ENCODE data around the gene SOWAHA.

SOWAHA gene

DNA sequence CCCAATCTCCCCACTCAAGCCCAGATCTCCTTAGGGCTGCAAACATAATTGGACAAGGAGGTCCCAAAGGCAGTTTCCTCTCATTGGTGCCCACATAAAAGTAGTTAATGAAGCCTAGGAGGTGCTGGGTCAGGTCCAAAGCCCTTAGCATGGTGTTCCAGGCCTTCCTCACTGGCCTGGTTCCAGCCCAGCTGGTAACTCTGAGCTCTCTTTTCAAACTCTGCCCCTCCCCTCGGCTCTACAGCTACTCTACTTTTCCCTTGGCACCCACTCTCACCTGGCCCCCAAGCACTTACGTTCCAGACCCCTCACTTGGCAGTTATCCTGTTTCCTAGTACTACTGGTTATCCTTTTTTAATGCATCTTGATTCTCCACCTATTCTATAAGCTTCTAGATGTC lies 46.0 kb upstream of the SOWAHA start:
- no peak for DNase-seq (ENCODE audit: low read depth)
- no peak overlapping the region for H3K4me3 ChIP-seq (ENCODE audit: control insufficient read depth, low read depth, low read length)
- TF ChIP-seq, protein P1, sequence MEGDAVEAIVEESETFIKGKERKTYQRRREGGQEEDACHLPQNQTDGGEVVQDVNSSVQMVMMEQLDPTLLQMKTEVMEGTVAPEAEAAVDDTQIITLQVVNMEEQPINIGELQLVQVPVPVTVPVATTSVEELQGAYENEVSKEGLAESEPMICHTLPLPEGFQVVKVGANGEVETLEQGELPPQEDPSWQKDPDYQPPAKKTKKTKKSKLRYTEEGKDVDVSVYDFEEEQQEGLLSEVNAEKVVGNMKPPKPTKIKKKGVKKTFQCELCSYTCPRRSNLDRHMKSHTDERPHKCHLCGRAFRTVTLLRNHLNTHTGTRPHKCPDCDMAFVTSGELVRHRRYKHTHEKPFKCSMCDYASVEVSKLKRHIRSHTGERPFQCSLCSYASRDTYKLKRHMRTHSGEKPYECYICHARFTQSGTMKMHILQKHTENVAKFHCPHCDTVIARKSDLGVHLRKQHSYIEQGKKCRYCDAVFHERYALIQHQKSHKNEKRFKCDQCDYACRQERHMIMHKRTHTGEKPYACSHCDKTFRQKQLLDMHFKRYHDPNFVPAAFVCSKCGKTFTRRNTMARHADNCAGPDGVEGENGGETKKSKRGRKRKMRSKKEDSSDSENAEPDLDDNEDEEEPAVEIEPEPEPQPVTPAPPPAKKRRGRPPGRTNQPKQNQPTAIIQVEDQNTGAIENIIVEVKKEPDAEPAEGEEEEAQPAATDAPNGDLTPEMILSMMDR (IDR thresholded peaks at IDR 0.05; ENCODE audit: control insufficient read depth, insufficient read depth, low read depth, low read length, missing control alignments) = no peak

DNA sequence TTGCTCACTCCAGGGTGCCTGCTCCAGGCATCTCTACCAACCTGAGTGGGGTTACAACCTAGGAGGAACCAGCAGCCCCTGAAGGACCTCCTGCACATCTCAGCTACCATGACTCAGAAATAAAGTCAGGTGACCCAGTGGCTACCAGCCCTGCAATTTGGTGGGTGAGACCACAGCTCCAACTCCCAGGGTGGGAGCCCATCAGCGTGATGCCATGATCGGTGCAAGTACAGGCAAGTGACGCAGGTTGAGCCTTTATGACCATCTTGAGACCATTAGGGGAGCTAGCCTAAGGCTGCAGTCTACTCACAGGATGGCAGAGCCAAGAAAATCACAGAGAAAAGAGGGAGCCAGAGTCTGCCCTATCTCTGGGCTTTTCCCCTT lies 44.6 kb upstream of the SOWAHA start:
- DNase-seq (ENCODE audit: low read depth) = no peak
- H3K4me3 ChIP-seq (ENCODE audit: control insufficient read depth, low read depth, low read length) = no peak overlapping the region
- TF ChIP-seq, protein P1 (IDR thresholded peaks at IDR 0.05; ENCODE audit: control insufficient read depth, insufficient read depth, low read depth, low read length, missing control alignments) = no peak

DNA sequence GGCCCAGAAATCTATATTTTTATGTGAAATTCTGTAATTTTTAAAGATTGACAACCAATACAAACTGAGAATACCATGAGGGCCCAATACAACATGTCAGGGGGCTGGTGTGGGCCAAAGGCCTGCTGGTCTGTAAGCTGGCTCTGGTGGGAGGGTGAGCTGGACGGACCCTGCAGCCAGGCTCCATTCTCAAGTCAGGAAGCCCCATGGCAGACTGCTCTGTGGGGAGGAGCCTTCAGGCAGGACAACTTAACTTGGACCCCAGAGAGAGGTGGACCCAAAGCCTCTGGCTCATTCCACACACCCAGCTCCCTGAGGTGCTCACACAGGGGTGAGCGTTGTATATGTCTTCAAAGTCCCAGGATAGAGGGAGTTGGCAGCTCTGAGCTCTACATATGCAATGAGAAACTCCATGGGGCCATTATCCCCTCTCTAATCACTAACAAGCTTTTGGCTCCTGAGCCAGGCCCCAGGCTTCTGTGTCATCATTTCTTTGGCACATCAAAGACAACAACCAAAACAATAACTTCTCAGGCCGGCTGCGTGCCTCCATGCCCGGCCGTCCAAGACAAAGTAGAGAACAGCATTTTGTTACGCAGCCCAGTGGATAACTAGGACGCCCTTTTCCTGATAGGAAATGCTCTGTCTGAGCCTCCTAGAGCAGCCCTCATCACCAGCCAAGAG lies 42.5 kb upstream of the SOWAHA start:
- TF ChIP-seq, protein P1 (IDR thresholded peaks at IDR 0.05; ENCODE audit: control insufficient read depth, insufficient read depth, low read depth, low read length, missing control alignments) = no peak
- H3K4me3 ChIP-seq (ENCODE audit: control insufficient read depth, low read depth, low read length) = no peak overlapping the region
- DNase-seq (ENCODE audit: low read depth) = no peak

DNA sequence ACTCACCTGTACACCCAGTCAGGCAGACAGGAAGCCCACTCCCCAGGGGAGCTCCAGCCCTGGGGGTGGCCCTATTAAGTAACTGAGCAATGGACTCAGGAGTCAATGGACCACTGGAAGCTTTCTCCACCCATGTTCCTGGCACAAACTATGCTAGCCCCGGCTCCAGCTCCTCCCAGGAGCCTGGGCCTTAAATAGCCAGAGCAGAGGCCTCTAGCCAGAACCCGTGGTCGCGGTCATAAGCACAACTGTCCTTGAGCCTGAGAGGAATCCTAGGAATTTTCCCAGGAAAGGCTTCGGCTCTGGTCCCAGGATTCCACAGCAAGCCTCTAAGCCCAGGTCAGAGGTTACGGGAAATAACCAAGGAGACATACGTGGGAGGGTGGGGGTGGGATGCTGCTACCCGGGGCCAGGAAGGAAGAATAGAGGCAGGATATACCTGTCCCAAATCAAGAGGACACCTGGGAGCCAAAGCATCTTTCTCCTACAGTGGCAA lies 41.6 kb upstream of the SOWAHA start:
- no peak overlapping the region for H3K4me3 ChIP-seq (ENCODE audit: control insufficient read depth, low read depth, low read length)
- TF ChIP-seq, protein P1 (IDR thresholded peaks at IDR 0.05; ENCODE audit: control insufficient read depth, insufficient read depth, low read depth, low read length, missing control alignments) = no peak
- DNase-seq (ENCODE audit: low read depth) = peak; percentile 32

DNA sequence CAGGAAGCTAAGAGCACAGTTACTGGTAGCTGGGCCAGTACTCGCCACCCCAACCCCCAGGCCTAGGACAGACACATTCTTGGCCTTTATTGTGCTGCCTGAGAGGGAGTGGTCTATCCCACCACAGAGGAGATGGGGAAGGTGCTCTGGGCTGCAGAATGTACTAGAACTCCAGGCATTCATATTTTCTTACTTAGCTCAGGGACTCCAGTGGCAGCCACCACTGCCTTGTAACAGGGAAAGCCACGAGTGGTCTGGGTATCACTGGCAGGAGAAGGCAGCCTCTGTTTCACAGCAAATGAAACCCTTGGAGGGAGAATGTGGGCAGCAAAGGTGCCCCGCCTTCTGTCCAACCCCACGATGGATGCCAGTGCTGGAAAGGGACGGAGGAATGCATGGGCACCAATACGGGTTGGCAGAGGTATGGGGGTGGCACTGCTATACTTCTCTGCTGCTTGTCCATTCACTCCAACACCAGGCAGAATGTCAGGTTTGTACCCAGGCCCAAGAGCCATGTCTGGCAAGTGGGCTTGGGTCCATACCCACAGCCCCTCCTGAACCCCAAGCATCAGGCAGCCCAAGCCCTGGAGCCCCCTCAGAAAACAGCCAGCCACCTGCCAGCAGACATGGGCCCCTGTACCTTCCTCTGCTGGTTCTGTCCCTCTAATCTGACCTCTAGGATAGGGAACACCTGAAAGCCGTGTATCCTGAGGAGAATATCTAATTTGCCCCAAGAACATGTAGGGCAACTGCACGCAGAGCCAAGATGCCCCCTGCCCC lies 40.6 kb upstream of the SOWAHA start:
- no peak overlapping the region for H3K4me3 ChIP-seq (ENCODE audit: control insufficient read depth, low read depth, low read length)
- TF ChIP-seq, protein P1 (IDR thresholded peaks at IDR 0.05; ENCODE audit: control insufficient read depth, insufficient read depth, low read depth, low read length, missing control alignments) = no peak
- no peak for DNase-seq (ENCODE audit: low read depth)

DNA sequence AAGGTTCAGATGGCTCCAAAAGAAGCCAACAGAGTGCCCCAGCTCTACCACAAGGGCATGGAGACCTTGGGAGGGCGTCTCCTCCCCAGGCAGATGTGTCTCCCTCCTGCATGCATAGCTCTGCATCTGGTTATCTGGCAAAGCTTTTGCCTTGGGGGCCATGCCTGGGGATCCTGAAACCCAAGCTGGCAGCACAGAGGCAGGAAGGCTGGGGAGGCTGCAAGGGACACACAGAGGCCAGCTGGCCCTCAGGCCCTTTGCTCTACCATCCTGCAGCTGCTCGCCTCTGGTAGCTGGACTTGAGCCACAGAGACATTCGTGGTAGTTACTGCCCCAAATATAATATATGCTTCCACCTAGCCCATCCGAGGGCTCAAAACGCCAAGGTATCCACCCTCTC lies 40.0 kb upstream of the SOWAHA start:
- H3K4me3 ChIP-seq (ENCODE audit: control insufficient read depth, low read depth, low read length) = no peak overlapping the region
- DNase-seq (ENCODE audit: low read depth) = no peak
- TF ChIP-seq, protein P1 (IDR thresholded peaks at IDR 0.05; ENCODE audit: control insufficient read depth, insufficient read depth, low read depth, low read length, missing control alignments) = no peak

Measured in AG09309 (cell line).